Amniotic stem cell (primary cell): ENCODE data around the gene GTF3C4.
"Not testable (repeated sequence)": the region's sequence is repeated elsewhere in the genome, so short reads cannot be mapped to it uniquely, and the experiment has no call there.

Source experiments
- DNase-seq: peaks from one replicate; lab custom pipeline; 2025; lab: John Stamatoyannopoulos, UW

Gene GTF3C4

GRCh38 chr9:132702254-132702653, 32.0 kb downstream of the GTF3C4 start:
- no peak for DNase-seq

- no peak for DNase-seq
These were observed 33.1 kb downstream of the GTF3C4 start for GRCh38 chr9:132703336-132703735.

- no peak for DNase-seq
These were observed 38.0 kb downstream of the GTF3C4 start for GRCh38 chr9:132708239-132708638.

- DNase-seq = no peak
These were observed 38.6 kb downstream of the GTF3C4 start for GRCh38 chr9:132708769-132709430.

GRCh38 chr9:132710333-132710732, 40.1 kb downstream of the GTF3C4 start:
- DNase-seq = no peak

GRCh38 chr9:132711152-132711551, 40.9 kb downstream of the GTF3C4 start:
- DNase-seq = not testable (repeated sequence)

- DNase-seq = no peak
These were observed 41.6 kb downstream of the GTF3C4 start for GRCh38 chr9:132711846-132712245.

GRCh38 chr9:132712753-132713152, 42.5 kb downstream of the GTF3C4 start:
- DNase-seq = no peak

GRCh38 chr9:132716007-132716406, 45.7 kb downstream of the GTF3C4 start:
- no peak for DNase-seq

- no peak for DNase-seq
These were observed 47.2 kb downstream of the GTF3C4 start for GRCh38 chr9:132717326-132717945.

- not testable (repeated sequence) for DNase-seq
These were observed 48.2 kb downstream of the GTF3C4 start for GRCh38 chr9:132718381-132718928.

- DNase-seq = no peak
These were observed 51.4 kb downstream of the GTF3C4 start for GRCh38 chr9:132721661-132722060.

GRCh38 chr9:132722564-132723065, 52.4 kb downstream of the GTF3C4 start:
- no peak for DNase-seq

- DNase-seq = no peak
These were observed 53.5 kb downstream of the GTF3C4 start for GRCh38 chr9:132723809-132724208.

- DNase-seq = no peak
These were observed 55.0 kb downstream of the GTF3C4 start for GRCh38 chr9:132725306-132725705.

- DNase-seq = no peak
These were observed 56.4 kb downstream of the GTF3C4 start for GRCh38 chr9:132726576-132727130.

- DNase-seq = no peak
These were observed 57.8 kb downstream of the GTF3C4 start for GRCh38 chr9:132728071-132728470.

GRCh38 chr9:132728497-132728896, 58.2 kb downstream of the GTF3C4 start:
- DNase-seq = no peak

- DNase-seq = no peak
These were observed 59.1 kb downstream of the GTF3C4 start for GRCh38 chr9:132729235-132729890.

GRCh38 chr9:132730054-132731033, 60.1 kb downstream of the GTF3C4 start:
- no peak for DNase-seq

- no peak for DNase-seq
These were observed 61.0 kb downstream of the GTF3C4 start for GRCh38 chr9:132731230-132731629.
